Mesothelial cell of epicardium (in vitro differentiated cells): ENCODE measurements around the gene RPS6KA1. TPM values are rescaled to one million over a fixed set of nuclear protein-coding genes. Genes with fewer than 3 reads are reported as not detected.

Experiments used
- DNase-seq, 2 experiments: peaks; one replicate each; pipeline ENCODE4 v3.0.0; 2021; ENCODE audit warnings: low spot score in 2 of 2; ENCODE audit not compliant: unreplicated experiment in 2 of 2
- H3K27ac Mint-ChIP-seq: 2 replicates; pipeline ENCODE4 v1.8.0; 2021; ENCODE audit warnings: mixed read lengths
- H3K27me3 Mint-ChIP-seq: 2 replicates; pipeline ENCODE4 v1.8.0; 2021; ENCODE audit warnings: low read depth, mixed read lengths
- H3K36me3 Mint-ChIP-seq: 2 replicates; pipeline ENCODE4 v1.8.0; 2021; ENCODE audit warnings: mixed read lengths
- H3K4me1 Mint-ChIP-seq: 2 replicates; pipeline ENCODE4 v1.8.0; 2021; ENCODE audit warnings: mixed read lengths
- H3K4me3 Mint-ChIP-seq: 2 replicates; pipeline ENCODE4 v1.8.0; 2021; ENCODE audit warnings: mild to moderate bottlenecking, moderate library complexity, mixed read lengths
- H3K9me3 Mint-ChIP-seq: 2 replicates; pipeline ENCODE4 v1.8.0; 2021; ENCODE audit warnings: mixed read lengths
- CTCF ChIP-seq: fragments of 200-600 bp; sonication (generic); IDR thresholded peaks from one replicate; pipeline ENCODE4 v1.5.0; 2021; ENCODE audit warnings: antibody characterized with exemption; ENCODE audit not compliant: unreplicated experiment
- total RNA-seq: library from RNA; stranded (reverse); gene quantifications from 3 replicates; pipeline ENCODE4 v1.2.1, GENCODE V29; 2021

Gene RPS6KA1
- total RNA-seq, 1 donor from 2014 or later = 20.2 TPM

DNA sequence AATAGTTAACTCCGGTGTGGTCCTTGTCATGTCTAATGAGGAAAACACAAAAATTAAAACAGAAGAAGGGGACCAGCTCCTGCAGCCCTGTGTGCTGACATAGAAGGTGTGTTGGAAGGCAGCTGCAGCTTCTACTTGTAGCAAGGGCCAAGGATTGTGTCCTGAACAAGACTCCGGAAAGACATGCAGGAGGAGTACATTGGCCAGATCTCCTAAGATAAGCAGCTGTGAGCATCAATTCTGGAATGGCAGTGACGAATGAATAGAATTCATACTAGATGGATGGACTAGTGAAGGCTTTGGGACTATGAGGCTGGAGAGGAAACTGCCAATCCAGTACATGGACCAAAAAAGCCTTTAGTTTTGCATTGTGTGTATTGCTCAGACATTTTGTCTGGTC is 19.3 kb downstream of the RPS6KA1 start:
- no peaks in the 10 kb centered on the region for H3K4me1 Mint-ChIP-seq
- TF ChIP-seq CTCF = no peak
- no peaks in the 10 kb centered on the region for H3K27me3 Mint-ChIP-seq
- no peak overlapping the region for H3K27ac Mint-ChIP-seq
- no peaks in the 10 kb centered on the region for H3K9me3 Mint-ChIP-seq
- H3K4me3 Mint-ChIP-seq = no peak overlapping the region
- H3K36me3 Mint-ChIP-seq = no peaks in the 10 kb centered on the region
- DNase-seq = no peak

DNA sequence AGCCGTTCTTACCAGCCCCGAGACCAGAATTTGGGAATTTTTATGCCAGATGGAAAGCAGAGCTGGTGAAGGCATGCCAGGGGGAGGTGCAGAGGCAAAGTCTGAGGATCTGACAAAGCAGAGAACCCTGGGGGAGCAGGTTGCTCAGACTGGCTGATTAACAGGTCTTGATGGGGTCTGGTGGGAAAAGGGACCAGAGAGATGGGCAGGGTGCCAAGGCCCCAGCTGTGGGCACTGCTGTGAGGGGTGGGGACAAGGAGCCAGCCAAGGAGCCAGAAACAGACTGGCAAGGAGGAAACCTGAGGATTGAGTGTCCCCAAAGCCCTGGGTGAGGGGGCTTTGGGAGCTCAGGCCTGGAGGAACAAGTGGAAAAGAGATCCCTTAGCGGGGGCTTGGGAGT is 21.4 kb downstream of the RPS6KA1 start:
- H3K4me3 Mint-ChIP-seq = no peak overlapping the region
- no peak for DNase-seq
- no peak overlapping the region for H3K27ac Mint-ChIP-seq
- no peaks in the 10 kb centered on the region for H3K27me3 Mint-ChIP-seq
- no peaks in the 10 kb centered on the region for H3K9me3 Mint-ChIP-seq
- no peak for TF ChIP-seq CTCF
- no peaks in the 10 kb centered on the region for H3K36me3 Mint-ChIP-seq
- H3K4me1 Mint-ChIP-seq = no peaks in the 10 kb centered on the region

- no peak for DNase-seq
- no peak for TF ChIP-seq CTCF
- Mint-ChIP-seq H3K27me3 (no peaks in the 10 kb centered on the region), H3K9me3 (no peaks in the 10 kb centered on the region), H3K27ac (no peak overlapping the region), H3K4me3 (no peak overlapping the region), H3K4me1 (no peaks in the 10 kb centered on the region), H3K36me3 (no peaks in the 10 kb centered on the region)
Measured at GRCh38 chr1:26552720-26553119, 23.2 kb downstream of the RPS6KA1 start.

GRCh38 chr1:26553942-26554682 is 24.6 kb downstream of the RPS6KA1 start:
- peaks cover 3% of the 10 kb centered on the region for H3K36me3 Mint-ChIP-seq
- no peaks in the 10 kb centered on the region for H3K9me3 Mint-ChIP-seq
- no peak for TF ChIP-seq CTCF
- H3K27me3 Mint-ChIP-seq = no peaks in the 10 kb centered on the region
- H3K4me1 Mint-ChIP-seq = no peaks in the 10 kb centered on the region
- no peak overlapping the region for H3K27ac Mint-ChIP-seq
- H3K4me3 Mint-ChIP-seq = no peak overlapping the region
- no peak for DNase-seq

- H3K4me1 Mint-ChIP-seq = no peaks in the 10 kb centered on the region
- no peak for TF ChIP-seq CTCF
- no peaks in the 10 kb centered on the region for H3K27me3 Mint-ChIP-seq
- peaks cover 3% of the 10 kb centered on the region for H3K36me3 Mint-ChIP-seq
- H3K4me3 Mint-ChIP-seq = no peak overlapping the region
- DNase-seq = no peak
- no peaks in the 10 kb centered on the region for H3K9me3 Mint-ChIP-seq
- H3K27ac Mint-ChIP-seq = no peak overlapping the region
Measured at GRCh38 chr1:26554781-26555180, 25.2 kb downstream of the RPS6KA1 start.
